Skin of body (tissue), 3 donors: ENCODE results near the gene BNC2. TPM values are rescaled to one million over a fixed set of nuclear protein-coding genes. Genes with fewer than 3 reads are reported as not detected.

ENCODE experiments used
- DNase-seq: peaks from one replicate; lab custom pipeline; 2025; lab: John Stamatoyannopoulos, UW
- small RNA-seq: library from RNA; depleted of rRNA; stranded (forward); fragments of <200 nt; gene quantifications from one replicate; pipeline ENCODE3, GENCODE V24; 2014; ENCODE audit warnings: low replicate concordance
- total RNA-seq: library from RNA; depleted of rRNA; stranded (reverse); fragments of >200 nt; gene quantifications from one replicate; pipeline ENCODE4 v1.2.3, GENCODE V29; 2014

BNC2 gene
- total RNA-seq, 1 donor from 2014 or later: 30.8 TPM

DNA sequence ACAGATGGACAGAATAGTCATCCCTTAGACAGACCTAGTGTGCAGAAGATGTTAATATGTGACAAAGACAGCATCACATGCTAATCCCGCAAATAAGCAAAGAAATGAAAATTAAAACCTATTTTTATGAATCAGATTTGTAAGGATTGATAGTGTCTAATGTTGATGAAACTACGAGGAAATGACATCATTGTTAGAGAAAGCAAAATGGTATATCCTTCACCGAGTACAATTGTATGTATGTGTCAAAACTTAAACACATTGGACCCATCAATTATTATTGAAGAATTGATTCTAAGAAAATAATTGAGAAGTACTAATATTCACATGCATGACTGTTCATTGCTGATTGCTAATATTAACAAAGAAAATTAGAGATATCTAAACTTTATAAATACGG, 493.2 kb downstream of the BNC2 start:
- no peak for DNase-seq

DNA sequence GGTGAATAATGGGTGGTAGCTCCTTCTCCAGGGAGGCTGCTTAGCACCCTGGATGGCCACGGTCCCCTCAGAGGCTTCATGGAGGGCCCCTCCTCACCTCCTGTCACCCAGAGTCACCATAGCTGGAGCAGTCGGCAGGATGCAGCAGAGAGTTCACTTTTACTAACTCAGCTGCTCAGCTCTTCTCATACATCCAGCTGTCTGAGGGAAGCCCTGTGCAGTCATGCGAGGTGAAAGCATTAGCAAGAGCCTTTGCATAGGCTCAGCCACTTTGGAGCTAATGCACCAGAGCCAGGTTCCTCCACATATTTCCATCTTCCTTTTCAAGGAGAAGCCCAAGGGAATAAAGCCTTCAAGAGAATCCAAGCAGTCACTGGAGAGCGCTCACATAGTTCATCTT, 499.2 kb downstream of the BNC2 start:
- DNase-seq: no peak

DNA sequence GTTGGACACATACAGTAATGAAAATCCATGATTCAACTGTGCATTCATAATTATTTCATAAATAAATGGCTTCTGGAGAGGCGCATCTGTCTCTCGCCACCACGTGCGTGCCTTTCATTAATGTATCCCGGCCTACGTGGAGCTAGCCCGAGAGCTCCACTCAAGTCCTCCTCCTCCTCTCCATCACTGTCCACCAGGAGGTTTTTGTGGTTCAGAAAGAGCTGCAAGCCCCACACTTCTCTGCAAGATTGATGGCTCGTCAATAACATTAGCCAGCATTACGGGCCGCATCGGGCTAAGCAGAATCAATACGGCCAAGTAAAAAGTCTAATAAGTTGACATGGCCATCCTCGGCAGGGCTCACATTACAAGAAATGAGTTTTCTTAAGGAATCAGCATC, 499.8 kb downstream of the BNC2 start:
- DNase-seq: no peak

DNA sequence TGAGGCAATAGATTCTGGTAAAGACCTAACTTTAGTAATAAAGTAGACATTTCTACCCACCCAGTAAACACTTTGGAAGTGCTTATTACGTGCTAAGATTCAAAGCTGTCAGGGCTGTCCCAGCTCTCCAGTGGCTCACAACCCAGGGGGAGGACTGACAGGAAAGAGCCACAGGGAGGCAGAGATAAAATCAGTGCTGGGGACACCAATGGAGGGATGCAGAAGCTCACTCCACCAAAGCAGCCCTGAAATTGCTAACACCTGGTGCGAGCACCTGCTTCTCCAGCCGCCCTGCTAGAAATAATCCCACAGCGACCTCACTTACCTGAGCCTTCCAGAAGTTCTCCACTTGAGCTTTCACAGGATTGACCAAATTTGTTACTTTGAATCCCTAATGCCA, 501.0 kb downstream of the BNC2 start:
- DNase-seq: no peak

DNA sequence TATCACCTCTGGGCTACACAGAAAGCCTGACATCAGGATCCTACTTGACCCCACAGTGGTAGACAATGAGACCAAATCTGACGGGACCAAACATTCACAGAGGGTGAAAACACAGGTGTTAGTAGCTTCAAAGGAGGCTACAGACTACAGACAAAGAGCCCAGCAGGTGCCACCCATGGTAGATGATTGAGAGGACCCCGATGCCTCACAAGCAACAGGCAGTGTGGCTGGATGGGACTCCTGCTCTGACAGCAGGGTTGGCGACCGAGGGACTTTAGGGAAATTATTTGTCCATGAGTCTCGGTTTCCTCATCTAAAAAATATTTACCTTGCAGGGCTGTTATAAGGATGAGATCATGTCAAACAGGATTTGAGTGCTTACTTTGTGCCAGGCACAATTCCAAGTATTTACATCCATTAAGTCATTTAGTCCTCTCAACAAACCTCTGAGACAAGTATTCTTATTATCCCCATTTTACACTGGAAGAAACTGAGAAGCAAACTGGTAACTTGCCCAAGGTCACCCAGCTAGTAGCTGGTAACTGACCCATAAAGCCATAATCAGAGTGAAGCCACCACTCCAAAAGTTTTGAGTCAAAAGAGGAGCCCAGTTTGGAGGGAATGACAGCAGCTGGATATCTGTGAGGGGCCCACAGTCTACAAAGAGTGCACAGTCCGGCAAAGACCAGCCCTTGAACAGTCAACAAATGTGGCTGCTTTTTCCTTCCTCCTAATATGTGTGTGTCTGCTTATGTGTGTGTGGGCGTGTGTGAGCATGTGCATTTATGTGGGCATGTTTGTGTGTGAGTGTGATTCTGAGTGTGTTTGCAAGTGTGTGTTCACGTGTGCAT, 502.0 kb downstream of the BNC2 start:
- no peak for DNase-seq

DNA sequence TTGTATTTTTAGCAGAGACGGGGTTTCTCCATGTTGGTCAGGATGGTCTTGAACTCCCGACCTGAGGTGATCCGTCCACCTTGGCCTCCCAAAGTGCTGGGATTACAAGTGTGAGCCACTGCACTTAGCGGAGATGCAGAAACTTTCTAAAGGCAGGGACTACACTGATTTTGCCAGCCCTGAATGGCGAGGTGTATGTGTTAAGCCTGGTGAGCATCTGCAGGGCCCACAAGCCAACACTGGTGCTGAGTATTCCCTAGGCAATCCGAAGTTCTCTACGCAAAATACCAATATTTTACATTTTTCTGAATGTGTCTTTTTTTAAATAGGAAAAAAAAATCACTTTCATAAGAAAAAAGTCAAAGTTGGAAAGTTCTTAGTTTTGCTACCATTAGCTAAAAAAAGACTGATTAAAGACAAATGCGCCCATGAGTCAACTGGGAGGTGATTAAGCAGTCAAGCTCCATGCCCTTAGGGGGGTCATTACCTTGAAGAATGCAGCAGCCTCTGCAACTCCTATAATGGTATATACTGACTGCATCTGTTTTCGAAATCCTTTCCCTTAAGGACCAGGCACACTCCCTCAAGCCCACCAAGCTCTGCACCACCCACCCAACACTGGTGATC, 502.8 kb downstream of the BNC2 start:
- no peak for DNase-seq

DNA sequence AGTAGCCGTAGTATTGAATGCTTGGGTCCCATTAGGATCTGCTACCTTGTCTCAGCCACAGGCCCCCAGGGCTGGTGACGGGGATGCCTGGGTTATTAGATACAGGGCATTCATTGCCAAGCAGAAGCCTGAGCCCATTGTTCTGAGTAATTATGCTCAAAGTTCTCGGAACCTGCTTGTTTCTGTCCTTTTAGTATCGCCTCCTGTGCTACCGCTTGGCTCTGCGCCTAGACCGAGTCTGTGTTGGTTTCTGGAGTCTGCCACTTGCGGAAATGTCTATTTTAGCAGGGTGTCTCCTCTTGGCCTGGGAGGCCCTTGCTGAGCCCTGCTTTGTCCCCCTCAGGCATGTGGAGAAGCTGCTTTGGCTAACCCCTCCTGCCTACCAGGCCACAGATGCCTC, 506.1 kb downstream of the BNC2 start:
- DNase-seq: no peak

DNA sequence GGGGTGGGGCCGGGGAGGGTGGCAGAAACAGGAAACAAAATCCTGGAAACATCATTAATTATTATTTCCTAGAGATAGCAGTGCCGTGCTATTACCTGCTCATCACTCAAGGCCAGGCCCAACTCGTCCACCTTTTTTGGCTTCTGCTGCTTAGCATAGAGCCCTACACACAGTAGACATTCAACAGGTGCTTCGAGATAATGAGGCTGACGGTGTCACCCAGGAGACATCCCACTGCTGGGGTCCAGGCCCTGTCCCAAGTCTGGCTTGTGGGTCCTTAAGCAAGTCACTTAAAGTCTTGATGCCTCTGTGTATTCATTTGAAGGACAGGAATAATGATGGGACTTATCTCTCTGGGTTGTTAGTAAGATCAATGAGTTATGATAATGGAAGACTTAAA, 506.6 kb downstream of the BNC2 start:
- no peak for DNase-seq

DNA sequence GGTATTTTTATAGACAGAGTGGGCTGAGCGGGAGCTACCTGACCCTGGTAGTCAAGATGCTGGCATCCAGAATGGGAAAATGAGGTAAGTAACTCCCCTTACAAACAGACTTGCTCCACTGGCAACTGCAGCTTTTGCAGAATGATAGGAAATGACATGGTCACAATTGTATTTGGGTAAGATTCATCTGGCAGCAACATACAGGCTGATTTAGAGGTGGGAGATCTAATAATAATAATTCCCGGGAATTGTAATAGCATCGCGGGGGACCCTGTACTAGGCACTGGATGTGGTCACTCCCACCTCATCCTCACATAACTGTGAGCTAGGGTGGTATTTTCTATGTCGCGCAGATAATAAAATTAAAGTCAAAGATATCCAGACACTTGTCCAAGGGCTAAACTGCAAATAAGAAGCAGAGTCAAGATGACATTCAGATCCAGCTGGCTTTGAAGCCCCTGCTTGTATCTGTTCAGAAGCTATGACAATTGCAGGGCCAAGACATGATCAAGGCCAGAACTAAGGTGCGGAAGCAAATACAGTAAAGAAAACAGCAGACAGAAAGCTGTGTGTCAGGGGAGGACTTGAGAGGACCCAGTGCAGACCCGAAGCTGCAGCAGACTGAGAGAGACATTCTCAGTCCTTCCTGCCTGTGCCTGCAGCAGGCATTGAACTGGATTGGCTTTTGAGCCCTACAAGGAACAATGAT, 507.2 kb downstream of the BNC2 start:
- DNase-seq: no peak

DNA sequence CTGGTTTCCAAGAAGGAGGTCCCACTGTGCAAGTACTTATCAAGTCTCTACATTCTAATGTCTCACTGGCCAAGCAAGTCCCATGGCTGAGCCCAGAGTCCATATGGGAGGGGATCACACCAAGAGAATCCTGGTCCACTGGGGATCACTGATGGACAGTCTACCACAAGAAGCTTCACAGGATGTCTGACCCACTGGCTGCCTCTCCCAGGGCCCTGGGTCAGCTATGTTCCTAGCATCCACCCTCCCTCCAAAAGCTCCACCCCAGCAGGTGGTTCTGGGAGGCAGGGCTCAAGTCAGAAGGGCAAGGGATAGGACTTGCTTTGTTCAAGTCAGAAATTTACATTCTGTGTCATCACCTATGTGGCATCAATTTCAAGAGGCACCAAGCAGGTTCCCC, 508.5 kb downstream of the BNC2 start:
- DNase-seq: no peak

DNA sequence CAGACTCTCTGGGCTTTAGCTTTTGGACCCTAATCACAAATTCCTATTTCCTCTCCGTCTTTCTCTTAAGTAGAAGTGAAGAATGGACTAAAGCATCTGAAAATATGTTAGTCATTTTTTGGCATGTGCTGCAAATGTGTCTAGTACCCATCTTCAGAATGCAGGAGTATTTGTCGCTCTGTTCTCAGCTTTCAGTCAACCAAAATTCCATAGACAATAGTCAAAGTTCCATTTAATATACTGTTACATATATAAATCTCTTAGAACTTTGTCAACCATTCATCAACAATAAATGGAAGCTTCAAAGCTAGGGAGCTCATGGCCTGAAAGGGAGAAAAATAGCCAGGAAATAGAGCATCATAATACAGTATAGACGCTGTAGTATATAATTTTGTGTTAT, 509.4 kb downstream of the BNC2 start:
- DNase-seq: no peak

DNA sequence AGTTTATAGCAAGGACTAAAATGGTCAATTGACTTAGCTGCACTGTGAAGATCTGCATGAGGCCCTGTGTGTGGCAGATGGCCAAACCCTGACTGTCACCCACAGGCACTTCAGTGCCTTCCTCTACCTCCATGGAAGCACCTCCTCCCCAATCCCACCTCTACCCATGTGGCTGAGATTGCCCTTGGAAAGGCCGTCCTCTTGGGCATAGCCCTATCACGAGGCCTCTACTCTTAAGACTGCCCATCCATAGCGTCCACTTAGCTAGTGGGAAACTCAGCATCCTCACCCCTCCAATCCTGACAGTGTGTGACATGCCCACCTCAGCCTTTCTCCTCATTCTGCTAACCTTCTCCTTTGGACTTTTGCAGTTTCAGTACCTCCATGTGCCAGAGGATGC, 510.2 kb downstream of the BNC2 start:
- DNase-seq: no peak

Small RNA genes within 50 kb of the gene (small RNA-seq; reads per million reads assigned to genes)
- not detected for gene LSM1P1
